Activated CD8-positive, alpha-beta T cell treated with anti-CD3 and anti-CD28 coated beads, Interleukin-2, amount 10 ng/mL, durations not matched to agents 7 days and 5 days (primary cell): ENCODE data around the gene SPACA5. TPM values are rescaled to one million over a fixed set of nuclear protein-coding genes. Genes with fewer than 3 reads are reported as not detected.
"Not testable (repeated sequence)": the region's sequence is repeated elsewhere in the genome, so short reads cannot be mapped to it uniquely, and the experiment has no call there.

Source experiments
- ATAC-seq: fragments of 150-1000 bp; cut with Tn5 transposase; one replicate; pipeline ENCODE4 v1.10.0; 2021; ENCODE audit warnings: moderate library complexity
- CTCF ChIA-PET: fragments of 350-600 bp; sonication (Branson Sonifier 250); formaldehyde crosslinking; loops from one replicate; lab custom pipeline; 2021; ENCODE audit warnings: antibody characterized with exemption; lab: Charles Lee
- POLR2A ChIA-PET: fragments of 350-600 bp; sonication (Branson Sonifier 250); formaldehyde crosslinking; loops from one replicate; lab custom pipeline; 2021; ENCODE audit warnings: antibody characterized with exemption; lab: Charles Lee
- DNase-seq: peaks from one replicate; pipeline ENCODE4 v3.0.0-alpha.2; 2020
- H3K27ac Mint-ChIP-seq: one replicate; pipeline ENCODE4 v1.8.0; 2021; ENCODE audit warnings: mild to moderate bottlenecking, mixed read lengths
- H3K27me3 Mint-ChIP-seq: one replicate; pipeline ENCODE4 v1.8.0; 2021; ENCODE audit warnings: low read depth, mixed read lengths
- H3K36me3 Mint-ChIP-seq: one replicate; pipeline ENCODE4 v1.8.0; 2021; ENCODE audit warnings: low read depth, mixed read lengths
- H3K4me1 Mint-ChIP-seq: one replicate; pipeline ENCODE4 v1.8.0; 2021; ENCODE audit warnings: low read depth, mixed read lengths
- H3K4me3 Mint-ChIP-seq: one replicate; pipeline ENCODE4 v1.8.0; 2021; ENCODE audit warnings: mild to moderate bottlenecking, mixed read lengths
- H3K9me3 Mint-ChIP-seq: one replicate; pipeline ENCODE4 v1.8.0; 2022; ENCODE audit warnings: mixed read lengths; ENCODE audit not compliant: insufficient read depth
- total RNA-seq, 2 experiments: library from RNA; stranded (reverse); gene quantifications; one replicate each; pipeline ENCODE4 v1.2.3, GENCODE V29; 2021

SPACA5 gene
- total RNA-seq, 2 experiments from 2014 or later, result not detected

DNA sequence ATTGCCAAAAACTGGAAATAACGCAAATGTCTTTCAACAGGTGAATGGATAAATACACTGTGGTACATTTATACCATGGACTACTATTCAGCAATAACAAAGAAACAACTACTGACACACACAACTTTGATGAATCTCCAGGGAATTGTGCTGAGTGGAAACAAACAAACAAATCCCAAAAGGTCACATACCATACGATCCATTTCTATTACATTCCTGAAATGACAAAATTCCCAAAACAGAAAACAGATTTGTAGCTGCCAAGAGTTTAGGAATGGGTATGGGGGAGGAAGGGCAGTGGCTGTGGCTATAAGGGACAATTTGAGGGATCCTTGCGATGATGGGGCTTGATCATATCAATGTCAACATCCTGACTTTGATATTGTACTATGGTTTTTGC is 5.5 kb upstream of the SPACA5 start:
- H3K27ac Mint-ChIP-seq, result no peak overlapping the region

GRCh38 chrX:48002319-48002718 is 4.5 kb upstream of the SPACA5 start:
- no peaks in the 10 kb centered on the region for H3K27me3 Mint-ChIP-seq
- H3K4me1 Mint-ChIP-seq, result peaks cover 21% of the 10 kb centered on the region
- ATAC-seq, result no peak
- peak overlapping the region; percentile 15 for H3K27ac Mint-ChIP-seq
- no peaks in the 10 kb centered on the region for H3K9me3 Mint-ChIP-seq
- peaks cover 39% of the 10 kb centered on the region for H3K36me3 Mint-ChIP-seq
- H3K4me3 Mint-ChIP-seq, result peak overlapping the region; percentile 85
- ChIA-PET CTCF (no interaction called here), POLR2A (no interaction called here)
- DNase-seq, result no peak

More for the DNA sequence above, 5.5 kb upstream of the SPACA5 start:
- ChIA-PET CTCF (no interaction called here), POLR2A (no interaction called here)
- Mint-ChIP-seq H3K36me3 (peaks cover 49% of the 10 kb centered on the region), H3K9me3 (peaks cover under 1% of the 10 kb centered on the region), H3K27me3 (no peaks in the 10 kb centered on the region), H3K4me1 (peaks cover 21% of the 10 kb centered on the region), H3K4me3 (peak overlapping the region; percentile 10)
- ATAC-seq (no peak), DNase-seq (no peak)

GRCh38 chrX:48002929-48003328 is 3.9 kb upstream of the SPACA5 start:
- H3K36me3 Mint-ChIP-seq, result peaks cover 34% of the 10 kb centered on the region
- peaks cover 21% of the 10 kb centered on the region for H3K4me1 Mint-ChIP-seq
- H3K27me3 Mint-ChIP-seq, result no peaks in the 10 kb centered on the region
- H3K9me3 Mint-ChIP-seq, result no peaks in the 10 kb centered on the region
- CTCF ChIA-PET, result no interaction called here
- no peak overlapping the region for H3K27ac Mint-ChIP-seq
- no peak for ATAC-seq
- no peak for DNase-seq
- POLR2A ChIA-PET, result no interaction called here
- H3K4me3 Mint-ChIP-seq, result peak overlapping the region; percentile 85

DNA sequence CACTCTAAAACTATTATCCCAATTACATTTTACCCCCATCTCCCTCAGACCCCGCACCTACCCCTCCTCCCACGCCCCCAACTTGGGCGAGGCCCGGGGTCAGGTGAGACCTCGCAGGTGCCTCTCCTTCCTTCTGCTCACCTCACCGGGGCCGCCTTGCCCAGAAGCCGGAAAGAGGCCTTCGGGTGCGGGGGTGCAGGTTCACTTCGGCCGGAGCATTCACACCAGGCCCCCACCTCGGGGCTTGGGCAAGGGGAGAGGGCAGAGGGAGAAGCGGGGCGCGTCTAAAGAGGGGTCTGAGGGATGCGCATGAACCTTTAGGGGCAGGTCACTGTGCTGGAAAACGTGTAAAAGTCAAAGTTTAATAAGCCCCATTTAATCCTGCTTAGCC is 3.4 kb upstream of the SPACA5 start:
- Mint-ChIP-seq H3K27ac (peak overlapping the region; percentile 98), H3K27me3 (no peaks in the 10 kb centered on the region), H3K4me1 (peaks cover 21% of the 10 kb centered on the region), H3K36me3 (peaks cover 30% of the 10 kb centered on the region), H3K9me3 (no peaks in the 10 kb centered on the region), H3K4me3 (peak overlapping the region; percentile 85)
- DNase-seq, result peak; percentile 33
- ChIA-PET CTCF (no interaction called here), POLR2A (no interaction called here)
- peak; percentile 27 for ATAC-seq

DNA sequence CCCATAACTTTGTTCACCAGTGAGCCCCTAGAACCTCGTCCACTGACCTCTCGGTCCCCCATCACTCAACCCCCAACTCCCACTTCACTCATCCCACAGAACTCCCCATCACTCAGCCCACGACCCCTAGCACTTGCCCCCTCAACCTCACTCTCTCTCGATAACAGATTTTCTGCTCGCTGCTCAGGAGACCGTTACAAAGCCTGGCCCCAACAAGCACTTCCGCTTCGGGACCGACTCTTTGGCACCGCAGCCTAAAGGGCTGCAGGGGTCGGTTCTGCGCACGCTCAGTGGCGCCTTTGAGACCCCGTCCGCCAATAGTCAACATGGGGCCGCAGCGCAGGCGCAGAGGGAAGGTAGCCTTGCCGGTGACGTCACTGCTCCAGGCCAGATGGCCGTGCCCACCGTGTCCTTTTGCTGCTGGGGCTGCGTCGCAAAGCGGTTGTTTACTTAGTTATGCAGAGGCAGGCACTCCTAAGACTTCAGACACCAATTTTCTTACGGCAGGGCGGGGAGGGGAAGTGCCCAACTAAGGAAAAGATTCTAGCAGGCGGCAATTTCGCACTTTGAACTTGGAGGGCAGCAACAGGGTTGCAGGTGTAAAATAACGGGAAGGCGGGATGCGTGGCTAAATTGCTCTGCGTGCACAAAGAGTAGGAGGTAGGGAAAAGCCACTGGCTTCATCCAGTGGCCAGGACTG is 2.9 kb upstream of the SPACA5 start, which contains the start of gene ZNF182:
Gene ZNF182 (minus strand): TSS at position 232 of the 700 bp plus-strand sequence. CDS start 1,380 bp downstream, outside the sequence.
- DNase-seq (peak; percentile 94), ATAC-seq (peak; percentile 98)
- POLR2A ChIA-PET, result no interaction called here
- Mint-ChIP-seq H3K4me3 (peak within 1 kb of the TSS; percentile 85), H3K27me3 (no peaks in the 10 kb centered on the region), H3K9me3 (no peaks in the 10 kb centered on the region), H3K4me1 (peaks cover 21% of the 10 kb centered on the region), H3K27ac (peak within 1 kb of the TSS; percentile 98), H3K36me3 (peaks cover 27% of the 10 kb centered on the region)
- CTCF ChIA-PET, result no interaction called here

DNA sequence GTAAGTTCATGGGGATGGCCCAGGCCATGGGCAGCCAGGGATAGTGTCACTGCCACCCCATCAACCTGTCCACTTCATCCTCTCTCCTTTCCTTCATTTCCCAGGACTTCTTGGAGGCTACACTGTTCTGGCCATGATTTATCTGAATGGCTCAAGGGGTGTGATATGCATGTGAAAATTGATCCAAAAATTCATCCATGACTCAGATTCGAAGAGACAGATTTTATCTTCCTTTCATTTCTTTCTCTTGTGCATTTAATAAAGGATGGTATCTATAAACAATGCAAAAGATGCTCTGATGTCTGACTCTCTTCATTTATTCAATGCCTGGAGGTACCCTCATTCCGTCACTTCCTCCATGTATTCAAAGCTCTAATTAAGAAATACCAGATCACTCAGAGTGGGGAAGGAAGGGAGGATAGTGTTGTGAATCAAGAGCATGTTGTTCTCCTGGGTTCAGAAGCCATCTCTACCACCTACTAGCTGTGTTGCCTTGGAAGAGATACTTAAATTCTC is 2.7 kb downstream of the SPACA5 start:
- ATAC-seq, CTCF ChIA-PET, H3K27me3 Mint-ChIP-seq, H3K4me3 Mint-ChIP-seq, POLR2A ChIA-PET, H3K36me3 Mint-ChIP-seq, H3K4me1 Mint-ChIP-seq, H3K9me3 Mint-ChIP-seq, DNase-seq, H3K27ac Mint-ChIP-seq: not testable (repeated sequence)

DNA sequence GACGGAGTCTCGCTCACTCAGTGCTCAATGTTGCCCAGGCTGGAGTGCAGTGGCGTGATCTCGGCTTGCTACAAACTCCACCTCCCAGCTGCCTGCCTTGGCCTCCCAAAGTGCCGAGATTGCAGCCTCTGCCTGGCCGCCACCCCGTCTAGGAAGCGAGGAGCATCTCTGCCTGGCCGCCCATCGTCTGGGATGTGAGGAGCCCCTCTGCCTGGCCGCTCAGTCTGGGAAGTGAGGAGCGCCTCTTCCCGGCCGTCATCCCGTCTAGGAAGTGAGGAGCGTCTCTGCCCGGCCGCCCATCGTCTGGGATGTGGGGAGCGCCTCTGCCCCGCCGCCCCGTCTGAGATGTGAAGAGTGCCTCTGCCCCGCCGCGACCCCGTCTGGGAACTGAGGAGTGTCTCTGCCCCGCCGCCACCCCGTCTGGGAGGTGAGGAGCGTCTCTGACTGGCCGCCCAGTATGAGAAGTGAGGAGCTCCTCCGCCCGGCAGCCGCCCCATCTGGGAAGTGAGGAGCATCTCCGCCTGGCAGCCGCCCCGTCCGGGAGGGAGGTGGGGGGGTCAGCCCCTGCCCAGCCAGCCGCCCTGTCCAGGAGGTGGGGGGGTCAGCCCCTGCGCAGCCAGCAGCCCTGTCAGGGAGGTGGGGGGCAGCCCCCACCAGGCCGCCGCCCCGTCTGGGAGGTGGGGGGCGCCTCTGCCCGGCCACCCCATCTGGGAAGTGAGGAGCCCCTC is 10.0 kb downstream of the SPACA5 start:
- peaks cover 12% of the 10 kb centered on the region for H3K4me1 Mint-ChIP-seq
- DNase-seq, H3K36me3 Mint-ChIP-seq, H3K9me3 Mint-ChIP-seq, H3K4me3 Mint-ChIP-seq, CTCF ChIA-PET, POLR2A ChIA-PET, ATAC-seq, H3K27ac Mint-ChIP-seq, H3K27me3 Mint-ChIP-seq: not testable (repeated sequence)

DNA sequence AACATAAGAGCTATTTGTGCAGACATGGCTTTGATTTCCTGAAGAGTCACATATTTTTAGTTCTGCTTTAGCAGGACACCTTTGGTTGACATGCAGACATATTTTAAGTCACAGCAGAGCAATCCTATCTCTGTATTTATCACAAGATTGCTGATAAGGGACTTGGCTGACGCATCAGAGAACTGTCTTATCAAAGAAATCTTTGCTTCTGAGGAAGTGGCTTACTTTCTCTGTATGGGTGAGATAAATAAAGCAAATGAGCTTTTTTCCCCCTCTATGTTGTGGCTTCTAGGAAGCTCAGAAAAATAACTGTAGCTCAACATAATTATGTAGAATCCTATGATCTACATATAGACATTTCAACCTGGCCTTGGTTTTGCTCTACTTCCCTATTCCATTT is 13.1 kb downstream of the SPACA5 start:
- CTCF ChIA-PET, H3K9me3 Mint-ChIP-seq, POLR2A ChIA-PET, H3K36me3 Mint-ChIP-seq, DNase-seq, H3K27me3 Mint-ChIP-seq, H3K27ac Mint-ChIP-seq, H3K4me3 Mint-ChIP-seq: not testable (repeated sequence)
- peak; percentile 73 for ATAC-seq
- H3K4me1 Mint-ChIP-seq, result peaks cover 13% of the 10 kb centered on the region

DNA sequence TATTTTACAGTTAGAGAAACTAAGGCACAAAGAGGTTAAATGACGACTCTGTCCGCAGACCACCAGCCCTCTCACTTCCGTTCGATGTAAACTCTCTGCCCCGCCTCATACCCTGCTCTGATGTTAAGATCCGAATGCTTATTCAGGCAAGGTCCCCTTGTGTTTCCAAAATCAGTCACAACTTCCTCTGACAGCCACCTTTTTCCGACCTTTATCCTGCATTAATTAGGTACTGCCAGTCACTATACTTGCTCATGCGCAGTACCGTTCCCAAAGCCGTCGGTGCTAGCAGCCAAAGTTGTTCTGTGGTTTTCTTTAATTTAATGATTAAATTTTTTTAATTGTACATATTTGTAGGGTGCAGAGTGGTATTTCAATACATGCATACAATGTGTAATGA is 13.7 kb downstream of the SPACA5 start:
- peak; percentile 37 for DNase-seq
- H3K27me3 Mint-ChIP-seq, POLR2A ChIA-PET, H3K36me3 Mint-ChIP-seq, H3K9me3 Mint-ChIP-seq: not testable (repeated sequence)
- Mint-ChIP-seq H3K4me1 (peaks cover 16% of the 10 kb centered on the region), H3K27ac (peak overlapping the region; percentile 98), H3K4me3 (peak overlapping the region; percentile 82)
- CTCF ChIA-PET, result interaction anchor here (1.0 to 1.4 kb wide), 2 partner anchors 9 to 166 kb away, joined by 3 read pairs; no protein-coding TSS in a partner anchor
- peak; percentile 53 for ATAC-seq

DNA sequence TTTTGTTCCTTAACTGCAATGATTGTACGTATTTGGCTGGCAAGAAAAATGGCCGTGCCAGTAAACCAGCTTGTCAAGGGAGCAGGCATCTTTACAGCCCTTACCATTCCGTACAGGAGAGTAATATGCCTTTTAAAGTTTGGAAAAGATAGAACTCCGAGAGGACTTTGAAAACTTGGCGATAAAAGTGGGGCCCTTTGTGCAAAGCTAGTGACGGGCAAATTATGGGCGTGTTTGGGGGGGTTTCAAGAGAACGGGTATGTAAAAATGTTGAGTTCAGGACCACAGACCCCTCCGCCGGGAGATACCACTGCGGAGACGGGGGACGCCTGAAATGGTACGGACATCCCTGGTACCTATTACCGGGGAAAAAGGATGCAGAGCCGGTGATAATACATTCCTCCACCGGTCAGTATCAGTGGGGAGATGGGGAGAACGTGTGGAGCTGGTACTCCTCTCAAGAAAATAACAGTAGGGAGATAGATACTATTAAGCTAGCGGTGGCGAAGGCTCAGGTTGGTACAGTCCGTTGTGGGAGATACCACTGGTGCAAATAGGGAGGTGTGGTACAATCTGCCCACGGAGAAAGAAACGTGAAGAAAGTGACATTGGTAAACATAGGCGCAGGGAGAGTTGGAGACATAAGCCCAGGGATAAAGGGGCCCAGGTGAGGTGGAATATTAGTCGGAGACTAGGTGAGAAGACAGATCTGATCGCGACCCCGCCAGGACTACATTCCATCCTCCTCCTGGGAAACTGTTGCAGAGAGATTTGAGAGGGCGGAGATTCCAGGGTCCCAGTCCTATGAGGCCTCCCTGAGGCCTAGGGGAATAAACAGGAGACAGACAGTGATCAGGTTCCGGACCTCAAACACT is 14.5 kb downstream of the SPACA5 start:
- POLR2A ChIA-PET, result no interaction called here

DNA sequence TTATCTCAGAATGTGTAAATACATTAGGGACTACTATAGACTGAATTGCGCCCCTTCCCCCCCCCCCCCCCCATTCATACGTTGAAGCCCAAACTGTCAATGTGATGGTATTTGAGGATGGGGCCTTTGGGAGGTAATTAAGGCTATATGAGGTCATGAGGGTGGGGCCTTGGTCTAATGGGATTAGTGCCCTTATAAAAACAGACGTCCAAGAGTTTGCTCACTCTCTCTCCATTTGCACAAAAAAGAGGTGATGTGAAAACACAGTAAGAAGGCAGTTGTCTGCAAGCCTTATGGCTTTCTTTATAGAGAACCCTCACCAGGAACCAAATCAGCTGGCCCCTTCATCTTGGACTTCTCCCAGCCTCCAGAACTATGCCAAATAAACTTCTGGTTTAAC is 15.3 kb downstream of the SPACA5 start:
- H3K4me1 Mint-ChIP-seq, result peaks cover 23% of the 10 kb centered on the region
- H3K4me3 Mint-ChIP-seq, result no peak overlapping the region
- POLR2A ChIA-PET, result no interaction called here
- no peak for ATAC-seq
- no peak overlapping the region for H3K27ac Mint-ChIP-seq
- CTCF ChIA-PET, result no interaction called here
- no peaks in the 10 kb centered on the region for H3K9me3 Mint-ChIP-seq
- no peak for DNase-seq
- peaks cover 7% of the 10 kb centered on the region for H3K36me3 Mint-ChIP-seq
- no peaks in the 10 kb centered on the region for H3K27me3 Mint-ChIP-seq

More for the DNA sequence above, 14.5 kb downstream of the SPACA5 start:
- Mint-ChIP-seq H3K36me3 (peaks cover 7% of the 10 kb centered on the region), H3K27ac (peak overlapping the region; percentile 98), H3K27me3 (no peaks in the 10 kb centered on the region), H3K4me3 (peak overlapping the region; percentile 82), H3K4me1 (peaks cover 19% of the 10 kb centered on the region), H3K9me3 (no peaks in the 10 kb centered on the region)
- peak; percentile 70 for DNase-seq
- CTCF ChIA-PET, result interaction anchor here (1.0 to 1.4 kb wide), 2 partner anchors 8 to 167 kb away, joined by 3 read pairs; no protein-coding TSS in a partner anchor
- peak; percentile 57 for ATAC-seq
